GM18858 (cell line): ENCODE results near the gene PSMD7.
"Not testable (repeated sequence)": the region's sequence is repeated elsewhere in the genome, so short reads cannot be mapped to it uniquely, and the experiment has no call there.

Source experiments
- ATAC-seq: cut with Tn5 transposase; IDR thresholded peaks from one replicate; pipeline ENCODE4 v1.9.1; 2021; ENCODE audit not compliant: unreplicated experiment

Gene PSMD7

GRCh38 chr16:74291577-74292208 is 4.9 kb upstream of the PSMD7 start:
- no peak for ATAC-seq

GRCh38 chr16:74296104-74296431 is 546 bp upstream of the PSMD7 start:
- no peak for ATAC-seq

DNA sequence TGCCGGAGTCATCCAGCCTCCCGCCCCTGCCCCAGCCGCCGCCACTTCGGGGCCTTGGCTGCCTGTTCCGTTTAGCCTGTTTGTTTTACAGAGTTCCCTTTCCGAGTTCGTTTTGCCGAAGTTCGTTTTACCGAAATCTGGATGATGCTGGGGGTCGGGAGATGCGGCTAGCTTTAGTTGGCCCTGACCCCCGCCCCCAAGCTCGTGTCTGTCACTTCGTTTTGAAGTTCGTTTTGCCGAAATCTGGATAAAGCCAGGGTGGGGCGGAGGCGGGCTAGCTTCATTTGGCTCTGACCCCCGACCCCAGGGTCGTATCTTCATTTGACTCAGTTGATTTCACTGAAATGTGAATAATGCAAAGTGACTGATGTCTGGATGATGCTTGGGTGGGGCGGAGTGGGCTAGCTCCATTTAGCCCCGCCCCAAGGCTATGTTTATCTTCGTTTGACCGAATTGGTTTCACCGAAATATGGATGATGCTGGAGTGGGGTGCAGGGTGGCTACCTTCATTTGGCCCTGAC is 591 bp downstream of the PSMD7 start:
- no peak for ATAC-seq

GRCh38 chr16:74298104-74298503 is 1.5 kb downstream of the PSMD7 start:
- no peak for ATAC-seq

DNA sequence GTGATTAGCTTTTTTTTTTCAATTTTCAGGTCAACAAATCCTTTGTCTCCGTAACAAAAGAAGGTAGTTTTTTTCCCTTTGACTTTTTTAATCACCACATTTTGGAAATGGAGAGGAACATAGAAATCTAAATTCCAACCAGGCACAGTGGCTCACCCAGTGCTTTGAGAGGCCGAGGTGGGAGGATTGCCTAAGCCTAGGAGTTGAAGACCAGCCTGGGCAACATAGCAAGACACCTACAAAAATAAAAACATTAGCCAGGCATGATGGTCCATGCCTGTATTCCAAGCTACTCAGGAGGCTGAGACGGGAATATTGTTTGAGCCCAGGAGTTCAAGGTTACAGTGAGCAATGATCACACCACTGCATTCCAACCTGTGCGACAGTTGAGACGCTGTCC is 5.7 kb downstream of the PSMD7 start:
- no peak for ATAC-seq

GRCh38 chr16:74304164-74304834 is 7.7 kb downstream of the PSMD7 start:
- no peak for ATAC-seq

- no peak for ATAC-seq
These were observed 8.2 kb downstream of the PSMD7 start for GRCh38 chr16:74304835-74305176.

DNA sequence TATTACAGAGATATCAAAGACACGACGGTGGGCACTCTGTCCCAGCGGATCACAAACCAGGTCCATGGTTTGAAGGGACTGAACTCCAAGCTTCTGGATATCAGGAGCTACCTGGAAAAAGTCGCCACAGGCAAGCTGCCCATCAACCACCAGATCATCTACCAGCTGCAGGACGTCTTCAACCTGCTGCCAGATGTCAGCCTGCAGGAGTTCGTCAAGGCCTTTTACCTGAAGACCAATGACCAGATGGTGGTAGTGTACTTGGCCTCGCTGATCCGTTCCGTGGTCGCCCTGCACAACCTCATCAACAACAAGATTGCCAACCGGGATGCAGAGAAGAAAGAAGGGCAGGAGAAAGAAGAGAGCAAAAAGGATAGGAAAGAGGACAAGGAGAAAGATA is 8.7 kb downstream of the PSMD7 start:
- ATAC-seq: no peak

DNA sequence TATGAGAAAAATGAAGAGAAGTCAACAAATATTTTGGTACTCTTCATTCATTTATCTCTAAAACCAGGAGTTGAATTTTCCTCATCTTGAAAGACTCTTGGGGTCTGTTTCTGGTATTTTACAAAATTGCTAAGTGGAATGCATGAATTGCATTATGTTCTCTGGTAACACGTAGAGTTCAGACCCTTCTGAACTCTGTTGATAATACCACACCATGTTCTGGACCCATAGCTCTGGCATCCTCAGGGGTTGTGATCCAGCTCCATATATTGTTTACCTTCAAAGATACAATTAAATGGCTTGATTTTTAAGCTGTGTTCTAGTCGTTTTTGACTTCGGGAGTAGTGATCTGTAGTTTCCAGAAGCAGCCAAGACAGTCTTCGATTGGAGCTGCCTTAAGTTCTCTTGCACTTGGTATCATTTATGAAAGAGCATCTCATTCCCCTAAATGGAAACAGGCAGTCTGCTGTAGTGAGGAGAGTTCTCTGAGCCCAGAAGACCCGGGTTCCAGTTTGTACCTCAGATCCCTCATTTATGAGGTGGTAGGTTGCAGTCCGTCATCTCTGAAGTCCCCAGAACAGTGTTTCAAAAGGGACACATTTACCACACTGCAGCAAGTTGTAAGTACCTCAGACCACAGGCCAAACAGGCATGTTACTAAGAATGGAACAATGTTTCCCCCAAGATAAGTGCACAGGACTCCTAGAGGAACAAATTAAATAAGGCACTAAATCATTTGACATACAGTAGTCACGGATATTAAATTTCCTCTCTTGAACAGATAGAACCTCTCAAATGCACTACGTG is 9.6 kb downstream of the PSMD7 start:
- ATAC-seq: no peak

GRCh38 chr16:74307383-74307782 is 10.8 kb downstream of the PSMD7 start:
- no peak for ATAC-seq

DNA sequence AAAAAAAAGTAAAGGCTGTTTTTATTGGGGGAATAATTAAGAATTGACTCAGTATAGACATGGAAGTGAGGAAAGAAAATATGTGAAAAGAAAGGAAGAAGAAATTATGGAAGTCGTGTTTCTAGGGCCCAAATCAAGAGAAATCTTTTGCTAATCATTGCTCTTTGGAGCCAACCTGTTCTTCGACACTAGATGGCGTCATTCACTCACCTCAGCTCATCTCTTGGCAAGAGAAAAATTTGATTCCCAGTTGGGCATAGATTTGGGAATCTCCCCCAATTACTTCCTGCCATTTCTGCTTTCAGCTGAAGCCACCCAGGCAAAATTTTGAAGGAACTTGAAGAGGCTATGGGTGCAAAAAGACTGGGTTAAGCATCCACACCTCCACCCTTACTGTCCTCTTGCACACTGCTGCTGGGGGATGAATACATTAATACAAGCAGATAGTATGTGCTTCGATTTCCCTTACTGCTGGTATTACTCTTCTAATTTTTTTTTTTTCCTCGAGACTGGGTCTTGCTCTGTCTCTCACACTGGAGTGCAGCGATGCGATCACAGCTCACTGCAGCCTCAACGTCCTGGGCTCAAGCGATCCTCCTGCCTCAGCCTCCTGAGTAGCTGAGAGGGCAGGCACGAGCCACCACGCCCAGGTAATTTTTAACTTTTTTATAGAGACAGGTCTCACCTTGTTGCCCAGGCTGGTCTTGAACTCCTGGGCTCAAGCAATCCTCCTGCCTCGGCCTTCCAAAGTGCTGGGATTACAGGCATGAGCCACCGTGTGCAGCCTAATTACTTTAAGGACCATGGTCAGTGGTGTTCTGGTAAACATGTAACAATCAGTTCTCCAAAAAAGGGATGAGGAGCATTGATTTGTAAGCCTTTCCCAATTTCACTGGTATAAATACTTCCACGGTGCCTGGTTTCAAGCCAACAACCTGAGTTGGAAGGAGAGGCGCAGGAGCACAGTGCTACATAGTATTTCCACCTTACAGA is 13.5 kb downstream of the PSMD7 start:
- no peak for ATAC-seq

GRCh38 chr16:74315059-74315458 is 18.4 kb downstream of the PSMD7 start:
- ATAC-seq: no peak

DNA sequence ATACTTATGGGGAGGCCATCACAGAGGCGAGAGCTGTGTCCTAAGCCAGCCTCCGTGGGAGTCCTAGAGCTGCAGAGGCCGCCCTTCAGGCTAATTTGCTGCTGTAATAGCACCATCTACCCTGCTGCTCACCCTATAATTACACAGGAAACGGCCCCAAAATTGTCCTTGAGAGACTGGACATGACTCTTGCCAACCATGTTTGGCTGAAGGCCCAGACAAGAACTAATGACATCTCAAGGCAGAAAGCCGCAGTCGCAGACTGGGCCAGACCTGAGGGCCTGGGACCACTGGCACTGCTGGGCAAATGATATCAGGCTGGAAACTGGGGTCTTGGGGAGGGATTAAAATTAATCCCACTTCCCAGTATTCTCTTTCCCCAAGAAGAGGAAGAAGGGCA is 24.1 kb downstream of the PSMD7 start:
- no peak for ATAC-seq

DNA sequence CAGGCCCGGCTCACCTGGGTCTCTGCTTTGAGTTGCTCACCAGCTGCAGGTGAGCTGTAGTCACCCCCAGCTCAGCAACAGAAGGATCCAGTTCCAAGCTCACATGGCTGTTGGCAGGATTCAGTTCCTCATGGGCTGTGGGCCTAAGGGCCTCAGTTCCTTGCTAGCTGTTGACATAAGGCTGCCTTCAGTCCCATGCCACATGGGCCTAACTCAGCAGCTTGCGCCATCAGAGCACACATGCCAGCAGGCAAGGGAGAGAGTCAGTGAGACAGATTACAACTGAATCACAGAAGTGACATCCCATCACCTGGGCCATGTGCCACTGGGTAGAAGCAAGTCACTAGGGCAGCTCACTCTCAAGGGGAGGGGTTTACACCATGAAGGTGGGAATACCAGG is 24.7 kb downstream of the PSMD7 start:
- ATAC-seq: no peak

GRCh38 chr16:74322301-74322710 is 25.7 kb downstream of the PSMD7 start:
- no peak for ATAC-seq

GRCh38 chr16:74324777-74325176 is 28.2 kb downstream of the PSMD7 start:
- ATAC-seq: not testable (repeated sequence)

GRCh38 chr16:74325641-74326040 is 29.0 kb downstream of the PSMD7 start:
- ATAC-seq: no peak

GRCh38 chr16:74328346-74328745 is 31.7 kb downstream of the PSMD7 start:
- not testable (repeated sequence) for ATAC-seq

DNA sequence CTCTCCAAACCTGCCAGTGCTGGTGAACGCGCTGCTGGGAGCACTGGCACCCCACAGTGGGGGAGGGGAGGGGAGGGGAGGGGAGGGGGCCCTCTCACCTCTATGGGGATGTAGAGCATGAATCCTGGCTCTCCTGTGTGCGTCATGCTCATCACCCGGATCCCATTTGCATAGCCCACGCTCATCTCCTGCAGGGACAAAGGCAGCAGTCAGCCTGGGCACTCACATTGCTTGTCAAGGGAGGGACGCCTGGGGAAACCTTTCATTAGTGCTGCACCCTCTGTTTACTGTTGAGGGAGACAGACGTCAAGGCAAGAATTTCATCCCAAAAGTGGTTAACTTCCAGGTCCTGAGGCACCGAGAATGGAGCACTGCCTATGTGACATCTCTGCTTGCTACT is 35.9 kb downstream of the PSMD7 start:
- ATAC-seq: not testable (repeated sequence)

DNA sequence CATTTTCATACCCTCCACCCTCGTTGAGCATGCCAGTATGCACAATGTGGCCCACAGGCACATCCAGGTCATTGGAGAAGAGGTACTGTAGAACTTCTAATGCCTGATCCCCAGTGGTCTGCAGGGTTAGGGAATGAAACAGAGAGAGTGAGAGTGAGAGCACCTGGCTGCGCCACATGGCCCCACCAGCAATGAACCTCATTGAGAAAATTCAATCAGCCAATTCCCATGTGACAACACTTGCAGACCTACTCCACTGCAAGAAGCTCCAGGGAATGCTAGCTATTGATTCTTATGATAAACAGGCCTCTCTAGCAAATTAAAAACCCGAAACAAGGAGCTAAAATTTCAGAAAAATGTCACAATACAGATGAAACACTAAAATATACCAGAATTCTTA is 40.9 kb downstream of the PSMD7 start:
- ATAC-seq: not testable (repeated sequence)

- not testable (repeated sequence) for ATAC-seq
These were observed 42.6 kb downstream of the PSMD7 start for GRCh38 chr16:74339226-74339625.
